GM12892 (cell line): ENCODE results near the gene ATOSA.

ENCODE experiments used
- DNase-seq: peaks from one replicate; pipeline ENCODE4 v3.0.0; 2011; ENCODE audit not compliant: insufficient read length
- FAIRE-seq: peaks from 2 replicates; lab custom pipeline; 2011; peaks lifted over from hg19 to GRCh38; lab: Jason Lieb, UNC
- POLR2A ChIP-seq: IDR thresholded peaks from 2 replicates; pipeline ENCODE4 v1.6.1; 2011; ENCODE audit warnings: low read depth, low read length, control low read depth
- POLR2AphosphoS5 ChIP-seq: IDR thresholded peaks from 2 replicates; pipeline ENCODE4 v1.6.1; 2011; ENCODE audit warnings: low read depth, low read length, control low read depth
- TAF1 ChIP-seq: IDR thresholded peaks from 2 replicates; pipeline ENCODE4 v1.6.1; 2011; ENCODE audit warnings: low read depth, mild to moderate bottlenecking, control low read depth, low read length, borderline replicate concordance

ATOSA gene

GRCh38 chr15:52710708-52711389 is 31.7 kb upstream of the ATOSA start:
- TF ChIP-seq POLR2A (no peak), POLR2AphosphoS5 (no peak), TAF1 (no peak)
- FAIRE-seq = peak; percentile 24
- DNase-seq = no peak

GRCh38 chr15:52710050-52710707 is 31.0 kb upstream of the ATOSA start:
- no peak for TF ChIP-seq TAF1
- no peak for TF ChIP-seq POLR2A
- no peak for TF ChIP-seq POLR2AphosphoS5
- FAIRE-seq (no peak), DNase-seq (no peak)

- TF ChIP-seq POLR2AphosphoS5 = no peak
- TF ChIP-seq TAF1 = no peak
- TF ChIP-seq POLR2A = no peak
- FAIRE-seq (peak; percentile 87), DNase-seq (no peak)
Measured at GRCh38 chr15:52709187-52709981, 30.2 kb upstream of the ATOSA start.

DNA sequence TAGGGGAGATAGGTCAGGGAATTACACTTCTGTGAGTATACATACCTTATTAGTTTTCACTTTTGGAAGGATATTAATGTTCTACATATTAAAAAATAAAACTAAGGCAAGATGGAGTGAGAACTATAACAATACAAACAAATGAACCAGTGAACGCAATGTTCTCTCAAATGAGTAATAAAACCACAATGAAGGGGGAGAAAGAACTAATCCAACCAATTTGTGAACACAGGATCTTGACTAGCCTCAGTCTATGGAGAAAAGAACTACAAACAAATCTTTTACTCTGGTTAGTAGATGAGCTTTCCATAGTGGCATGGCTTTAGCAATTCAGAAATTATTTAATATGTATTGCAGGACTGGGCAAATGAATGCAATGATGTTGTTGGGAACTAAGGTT is 26.9 kb upstream of the ATOSA start:
- FAIRE-seq (no peak), DNase-seq (no peak)
- TF ChIP-seq POLR2AphosphoS5 (no peak), POLR2A (no peak), TAF1 (no peak)

DNA sequence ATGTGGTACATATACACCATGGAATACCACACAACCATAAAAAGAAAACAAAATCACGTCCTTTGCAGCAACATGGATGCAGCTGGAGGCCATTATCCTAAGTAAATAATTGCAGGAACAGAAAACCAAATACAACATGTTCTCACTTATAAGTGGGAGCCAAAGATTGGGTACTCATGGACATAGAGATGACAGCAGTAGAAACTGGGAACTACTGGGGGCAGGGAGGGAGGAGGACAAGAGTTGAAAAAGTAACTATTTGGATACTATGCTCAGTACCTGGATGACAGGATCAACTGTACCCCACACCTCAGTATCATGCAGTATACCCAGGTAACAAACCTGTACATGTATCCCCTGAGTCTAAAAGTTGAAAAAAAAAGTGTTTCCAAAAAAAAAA is 23.2 kb upstream of the ATOSA start:
- FAIRE-seq = no peak
- DNase-seq = no peak
- TF ChIP-seq POLR2A (no peak), TAF1 (no peak), POLR2AphosphoS5 (no peak)

DNA sequence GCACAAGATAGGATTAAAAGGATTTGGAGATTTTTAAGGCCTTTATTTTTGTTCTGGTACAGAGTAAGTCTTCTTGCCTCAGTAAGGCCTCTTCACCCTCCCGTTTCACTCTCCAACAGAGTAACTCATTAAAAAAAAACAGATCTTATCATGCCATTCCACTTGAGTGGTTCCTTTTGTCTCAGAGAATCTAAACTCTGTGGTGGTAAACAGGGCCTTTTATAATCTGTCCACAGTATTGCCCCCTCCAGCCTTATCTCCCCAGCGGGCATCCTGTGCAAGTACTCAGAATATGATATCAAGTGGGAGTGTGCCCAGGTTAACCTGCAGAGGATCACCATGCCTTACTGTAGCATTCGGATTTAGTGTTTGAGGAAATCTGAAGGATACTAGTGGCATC is 20.3 kb upstream of the ATOSA start:
- TF ChIP-seq TAF1 (no peak), POLR2AphosphoS5 (no peak), POLR2A (no peak)
- FAIRE-seq (no peak), DNase-seq (no peak)

DNA sequence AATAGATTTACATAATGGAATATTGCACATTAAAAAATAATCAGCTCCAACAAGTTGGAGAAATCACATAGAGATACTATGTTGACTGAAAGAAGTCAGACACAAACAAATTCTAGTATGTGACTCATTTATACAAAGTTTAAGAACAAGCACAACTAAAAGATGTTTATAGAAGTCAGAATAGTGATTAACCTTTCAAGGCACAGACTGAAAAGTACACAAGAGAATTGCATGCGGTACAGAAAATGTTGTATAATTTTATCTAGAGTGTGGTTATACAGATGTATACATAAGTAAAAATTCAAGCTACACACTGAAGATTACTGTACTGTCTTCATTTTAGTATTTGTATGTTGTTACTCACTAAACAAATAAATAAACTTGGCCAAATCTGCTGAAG is 19.3 kb upstream of the ATOSA start:
- DNase-seq = no peak
- no peak for TF ChIP-seq TAF1
- no peak for TF ChIP-seq POLR2A
- no peak for TF ChIP-seq POLR2AphosphoS5
- no peak for FAIRE-seq

GRCh38 chr15:52697051-52697450 is 17.9 kb upstream of the ATOSA start:
- FAIRE-seq = no peak
- DNase-seq = no peak
- TF ChIP-seq POLR2A (no peak), POLR2AphosphoS5 (no peak), TAF1 (no peak)

- FAIRE-seq (no peak), DNase-seq (no peak)
- TF ChIP-seq POLR2AphosphoS5 (no peak), TAF1 (no peak), POLR2A (no peak)
Measured at GRCh38 chr15:52695154-52695553, 16.0 kb upstream of the ATOSA start.

- no peak for DNase-seq
- TF ChIP-seq POLR2AphosphoS5 = no peak
- no peak for TF ChIP-seq TAF1
- TF ChIP-seq POLR2A = no peak
- no peak for FAIRE-seq
Measured at GRCh38 chr15:52689562-52689961, 10.4 kb upstream of the ATOSA start.

GRCh38 chr15:52683580-52683979 is 4.4 kb upstream of the ATOSA start:
- peak; percentile 91 for FAIRE-seq
- no peak for DNase-seq

More at GRCh38 chr15:52683580-52683979, 4.4 kb upstream of the ATOSA start:
- TF ChIP-seq POLR2A = no peak
- no peak for TF ChIP-seq POLR2AphosphoS5
- no peak for TF ChIP-seq TAF1
